SK-N-SH (cell line): ENCODE data around the gene TXNRD1. TPM values are rescaled to one million over a fixed set of nuclear protein-coding genes. Genes with fewer than 3 reads are reported as not detected.

Source experiments
- CTCF ChIA-PET: fragments of 300-600, 350-600 bp; formaldehyde crosslinking; extraction: SDS; loops from one replicate; lab custom pipeline; 2021; lab: Yijun Ruan, JAX
- POLR2A ChIA-PET: fragments of 350-600 bp; sonication (Branson Sonifier 250); formaldehyde crosslinking; extraction: SDS; loops from one replicate; lab custom pipeline; 2020; ENCODE audit warnings: antibody characterized with exemption, inconsistent platforms; lab: Yijun Ruan, JAX
- DNase-seq: peaks from one replicate; pipeline ENCODE4 v3.0.0; 2012
- H2AFZ ChIP-seq: fragments of 200-600 bp; sonication (generic); 2 replicates; pipeline ENCODE4 v1.8.1; 2016; ENCODE audit warnings: antibody characterized with exemption, mild to moderate bottlenecking, low read depth
- H3F3A ChIP-seq: fragments of 200-600 bp; sonication (generic); replicated peaks from 2 replicates; pipeline ENCODE3; 2016; ENCODE audit warnings: antibody characterized with exemption, mild to moderate bottlenecking; ENCODE audit not compliant: insufficient read depth
- H3K27ac ChIP-seq, 2 experiments: fragments of 200-500 bp in 1 of 2; fragments of 200-600 bp in 1 of 2; sonication (Bioruptor generic) in 1 of 2; sonication (generic), shearing (Covaris generic) in 1 of 2; 2 replicates each; pipeline versions ENCODE4 v1.5.1 to v1.6.1; 2014 to 2016; ENCODE audit warnings: low read depth in 2 of 2, inconsistent platforms in 1 of 2, low read length in 1 of 2, mild to moderate bottlenecking in 1 of 2, mixed read lengths in 1 of 2
- H3K27me3 ChIP-seq: fragments of 200-600 bp; sonication (generic), shearing (Covaris generic); 2 replicates; pipeline ENCODE4 v1.6.1; 2016; ENCODE audit warnings: mixed run types; ENCODE audit not compliant: insufficient read depth
- H3K36me3 ChIP-seq, 2 experiments: fragments of 200-500 bp in 1 of 2; fragments of 200-600 bp in 1 of 2; sonication (Bioruptor generic) in 1 of 2; sonication (generic) in 1 of 2; replicated peaks in 1 of 2; 2 replicates each; pipeline versions ENCODE3 to v1.5.1; 2014 to 2016; ENCODE audit warnings: low read length in 1 of 2, mild to moderate bottlenecking in 1 of 2; ENCODE audit not compliant: insufficient read depth in 2 of 2, control insufficient read depth in 1 of 2
- H3K4me1 ChIP-seq, 2 experiments: fragments of 200-500 bp in 1 of 2; fragments of 200-600 bp in 1 of 2; sonication (Bioruptor generic) in 1 of 2; sonication (generic), shearing (Covaris generic) in 1 of 2; 2 replicates each; pipeline versions ENCODE4 v1.5.1 to v1.6.1; 2014 to 2016; ENCODE audit warnings: low read depth in 1 of 2, low read length in 1 of 2, mixed run types in 1 of 2; ENCODE audit not compliant: insufficient read depth in 2 of 2, control insufficient read depth in 1 of 2
- H3K4me2 ChIP-seq: fragments of 200-600 bp; sonication (generic), shearing (Covaris generic); 2 replicates; pipeline ENCODE4 v1.6.1; 2017; ENCODE audit warnings: mixed run types
- H3K4me3 ChIP-seq, 2 experiments: fragments of 200-500 bp in 1 of 2; fragments of 200-600 bp in 1 of 2; sonication (Bioruptor generic) in 1 of 2; sonication (generic), shearing (Covaris generic) in 1 of 2; 2 replicates each; pipeline versions ENCODE4 v1.5.1 to v1.8.1; 2014 to 2016; ENCODE audit warnings: low read depth in 2 of 2, inconsistent platforms in 1 of 2, low read length in 1 of 2, mild to moderate bottlenecking in 1 of 2, mixed read lengths in 1 of 2, moderate library complexity in 1 of 2
- H3K79me2 ChIP-seq: fragments of 200-600 bp; sonication (generic); 2 replicates; pipeline ENCODE4 v1.8.1; 2017; ENCODE audit warnings: mild to moderate bottlenecking; ENCODE audit not compliant: insufficient read depth
- H3K9ac ChIP-seq: fragments of 200-600 bp; sonication (generic); 2 replicates; pipeline ENCODE4 v1.6.1; 2017; ENCODE audit warnings: mixed run types
- H3K9me2 ChIP-seq: fragments of 200-600 bp; sonication (generic); 2 replicates; pipeline ENCODE4 v1.6.1; 2017; ENCODE audit warnings: mixed run types
- H3K9me3 ChIP-seq: fragments of 200-600 bp; sonication (generic); 2 replicates; pipeline ENCODE4 v1.6.1; 2017; ENCODE audit warnings: mixed run types, mild to moderate bottlenecking, moderate library complexity
- H4K20me1 ChIP-seq: fragments of 200-600 bp; sonication (generic); 2 replicates; pipeline ENCODE4 v1.6.1; 2017; ENCODE audit warnings: mild to moderate bottlenecking, mixed run types; ENCODE audit not compliant: insufficient read depth
- ELF1 ChIP-seq: IDR thresholded peaks from 2 replicates; pipeline ENCODE4 v1.4.0; 2012
- EP300 ChIP-seq, 2 experiments: IDR thresholded peaks; 2 replicates each; pipeline versions ENCODE4 v1.4.0 to v1.6.1; 2012; ENCODE audit warnings: borderline replicate concordance in 1 of 2, low read depth in 1 of 2, low read length in 1 of 2
- GATA2 ChIP-seq: sonication (generic); formaldehyde crosslinking; IDR thresholded peaks from 2 replicates; pipeline ENCODE4 v1.5.0; 2020; ENCODE audit warnings: mild to moderate bottlenecking, missing genetic modification reagents
- JUND ChIP-seq: IDR thresholded peaks from 2 replicates; pipeline ENCODE4 v1.4.0; 2012
- MEF2A ChIP-seq: IDR thresholded peaks from 2 replicates; pipeline ENCODE4 v1.4.0; 2012; ENCODE audit warnings: low read depth, borderline replicate concordance
- NRF1 ChIP-seq: IDR thresholded peaks from 2 replicates; pipeline ENCODE4 v1.6.1; 2012; ENCODE audit warnings: low read depth, mild to moderate bottlenecking, low read length
- POLR2AphosphoS5 ChIP-seq: IDR thresholded peaks from 2 replicates; pipeline ENCODE4 v1.6.1; 2012; ENCODE audit warnings: low read depth, low read length
- RCOR1 ChIP-seq: fragments of 150-350 bp; IDR thresholded peaks from 2 replicates; pipeline ENCODE4 v1.6.1; 2017; ENCODE audit warnings: antibody characterized with exemption, low read length
- RFX5 ChIP-seq: IDR thresholded peaks from 2 replicates; pipeline ENCODE4 v1.6.1; 2012; ENCODE audit warnings: mild to moderate bottlenecking, improper control_type of control experiment, low read length
- SMC3 ChIP-seq: IDR thresholded peaks from 2 replicates; pipeline ENCODE4 v1.6.1; 2012; ENCODE audit warnings: low read depth, low read length, improper control_type of control experiment
- USF1 ChIP-seq: IDR thresholded peaks from 2 replicates; pipeline ENCODE4 v1.4.0; 2012; ENCODE audit warnings: low read depth, borderline replicate concordance
- WGBS: methylation state at CpG from one replicate; pipeline ENCODE4 v1.1.6; 2017; ENCODE audit warnings: low lambda C conversion rate; 5-methylcytosine and 5-hydroxymethylcytosine counted together
- polyA plus RNA-seq, 3 experiments: library from polyadenylated mRNA; depleted of rRNA; stranded (reverse); fragments of >200 nt; gene quantifications; 2 replicates each; pipeline ENCODE4 v1.2.3, GENCODE V29; 2012
- TF ChIP-seq, protein P1 (sequence below): fragments of 200-600 bp; sonication (generic); IDR thresholded peaks from 2 replicates; pipeline ENCODE4 v1.6.1; 2017; ENCODE audit warnings: antibody characterized with exemption, mild to moderate bottlenecking, moderate library complexity
- TF ChIP-seq, protein P2 (sequence below): IDR thresholded peaks from 2 replicates; pipeline ENCODE4 v1.4.0; 2012; ENCODE audit warnings: low read depth, borderline replicate concordance
- TF ChIP-seq, protein P3 (sequence below): IDR thresholded peaks from 2 replicates; pipeline ENCODE4 v1.6.1; 2012; ENCODE audit warnings: mild to moderate bottlenecking, low read depth, low read length, moderate library complexity
- TF ChIP-seq, protein P4 (sequence below): IDR thresholded peaks from 2 replicates; pipeline ENCODE4; 2012

The TXNRD1 gene
- polyA plus RNA-seq, 1 of the 3 experiments (the other 2 are of a cell fraction) = 143 TPM

- ChIA-PET POLR2A (no interaction called here), CTCF (interaction anchor here (1.2 to 1.5 kb wide), 2 partner anchors 42 to 714 kb away, joined by 3 to 5 read pairs; no protein-coding TSS in a partner anchor)
- DNase-seq = no peak
- H4K20me1 ChIP-seq = peaks cover 2% of the 10 kb centered on the region
- H3K36me3 ChIP-seq = peaks cover 72 to 84% of the 10 kb centered on the region in 2 experiments
- H3K4me3 ChIP-seq = no peak overlapping the region
- no peaks in the 10 kb centered on the region for H3F3A ChIP-seq
- 93% methylated on average over 3 of the region's 3 CpGs for WGBS
- no peaks in the 10 kb centered on the region for H3K9me3 ChIP-seq
- no peaks in the 10 kb centered on the region for H3K27me3 ChIP-seq
- no peak overlapping the region for H3K4me2 ChIP-seq
- TF ChIP-seq ELF1 = no peak
- TF ChIP-seq, protein P1, sequence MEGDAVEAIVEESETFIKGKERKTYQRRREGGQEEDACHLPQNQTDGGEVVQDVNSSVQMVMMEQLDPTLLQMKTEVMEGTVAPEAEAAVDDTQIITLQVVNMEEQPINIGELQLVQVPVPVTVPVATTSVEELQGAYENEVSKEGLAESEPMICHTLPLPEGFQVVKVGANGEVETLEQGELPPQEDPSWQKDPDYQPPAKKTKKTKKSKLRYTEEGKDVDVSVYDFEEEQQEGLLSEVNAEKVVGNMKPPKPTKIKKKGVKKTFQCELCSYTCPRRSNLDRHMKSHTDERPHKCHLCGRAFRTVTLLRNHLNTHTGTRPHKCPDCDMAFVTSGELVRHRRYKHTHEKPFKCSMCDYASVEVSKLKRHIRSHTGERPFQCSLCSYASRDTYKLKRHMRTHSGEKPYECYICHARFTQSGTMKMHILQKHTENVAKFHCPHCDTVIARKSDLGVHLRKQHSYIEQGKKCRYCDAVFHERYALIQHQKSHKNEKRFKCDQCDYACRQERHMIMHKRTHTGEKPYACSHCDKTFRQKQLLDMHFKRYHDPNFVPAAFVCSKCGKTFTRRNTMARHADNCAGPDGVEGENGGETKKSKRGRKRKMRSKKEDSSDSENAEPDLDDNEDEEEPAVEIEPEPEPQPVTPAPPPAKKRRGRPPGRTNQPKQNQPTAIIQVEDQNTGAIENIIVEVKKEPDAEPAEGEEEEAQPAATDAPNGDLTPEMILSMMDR = peak; percentile 26
- TF ChIP-seq, protein P2, sequence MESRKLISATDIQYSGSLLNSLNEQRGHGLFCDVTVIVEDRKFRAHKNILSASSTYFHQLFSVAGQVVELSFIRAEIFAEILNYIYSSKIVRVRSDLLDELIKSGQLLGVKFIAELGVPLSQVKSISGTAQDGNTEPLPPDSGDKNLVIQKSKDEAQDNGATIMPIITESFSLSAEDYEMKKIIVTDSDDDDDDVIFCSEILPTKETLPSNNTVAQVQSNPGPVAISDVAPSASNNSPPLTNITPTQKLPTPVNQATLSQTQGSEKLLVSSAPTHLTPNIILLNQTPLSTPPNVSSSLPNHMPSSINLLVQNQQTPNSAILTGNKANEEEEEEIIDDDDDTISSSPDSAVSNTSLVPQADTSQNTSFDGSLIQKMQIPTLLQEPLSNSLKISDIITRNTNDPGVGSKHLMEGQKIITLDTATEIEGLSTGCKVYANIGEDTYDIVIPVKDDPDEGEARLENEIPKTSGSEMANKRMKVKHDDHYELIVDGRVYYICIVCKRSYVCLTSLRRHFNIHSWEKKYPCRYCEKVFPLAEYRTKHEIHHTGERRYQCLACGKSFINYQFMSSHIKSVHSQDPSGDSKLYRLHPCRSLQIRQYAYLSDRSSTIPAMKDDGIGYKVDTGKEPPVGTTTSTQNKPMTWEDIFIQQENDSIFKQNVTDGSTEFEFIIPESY = no peak
- H2AFZ ChIP-seq = no peak overlapping the region
- peaks cover 0 to 6% of the 10 kb centered on the region in 2 experiments; a peak in 1 of 4 replicates for H3K4me1 ChIP-seq
- H3K9ac ChIP-seq = no peak overlapping the region
- H3K79me2 ChIP-seq = peaks cover 15% of the 10 kb centered on the region; the same call in 1 of the 2 replicates
- peak overlapping the region in 1 of 2 experiments; percentile 12; a peak in 1 of 4 replicates for H3K27ac ChIP-seq
- H3K9me2 ChIP-seq = no peaks in the 10 kb centered on the region
Observed at GRCh38 chr12:104339663-104340062, 124.1 kb downstream of the TXNRD1 start.

GRCh38 chr12:104340177-104340576 is 124.6 kb downstream of the TXNRD1 start:
- no peaks in the 10 kb centered on the region for H3F3A ChIP-seq
- 92% methylated on average over 1 of the region's 1 CpG for WGBS
- H3K9me2 ChIP-seq = no peaks in the 10 kb centered on the region
- peaks cover 5% of the 10 kb centered on the region for H4K20me1 ChIP-seq
- no peak overlapping the region for H3K9ac ChIP-seq
- H3K79me2 ChIP-seq = peaks cover 17% of the 10 kb centered on the region
- no peak overlapping the region for H3K4me3 ChIP-seq
- no peaks in the 10 kb centered on the region for H3K9me3 ChIP-seq
- DNase-seq = no peak
- H3K27me3 ChIP-seq = no peaks in the 10 kb centered on the region
- ChIA-PET CTCF (interaction anchor here (1.5 kb wide), 1 partner anchor 41 kb away, joined by 5 read pairs; no protein-coding TSS in a partner anchor), POLR2A (no interaction called here)
- H3K4me1 ChIP-seq = peaks cover 0 to 6% of the 10 kb centered on the region in 2 experiments; a peak in 1 of 4 replicates
- H3K27ac ChIP-seq = peak overlapping the region in 1 of 2 experiments; percentile 12; a peak in 1 of 4 replicates
- H3K36me3 ChIP-seq = peaks cover 74 to 81% of the 10 kb centered on the region in 2 experiments
- no peak overlapping the region for H3K4me2 ChIP-seq
- no peak overlapping the region for H2AFZ ChIP-seq
- TF ChIP-seq, protein P3, sequence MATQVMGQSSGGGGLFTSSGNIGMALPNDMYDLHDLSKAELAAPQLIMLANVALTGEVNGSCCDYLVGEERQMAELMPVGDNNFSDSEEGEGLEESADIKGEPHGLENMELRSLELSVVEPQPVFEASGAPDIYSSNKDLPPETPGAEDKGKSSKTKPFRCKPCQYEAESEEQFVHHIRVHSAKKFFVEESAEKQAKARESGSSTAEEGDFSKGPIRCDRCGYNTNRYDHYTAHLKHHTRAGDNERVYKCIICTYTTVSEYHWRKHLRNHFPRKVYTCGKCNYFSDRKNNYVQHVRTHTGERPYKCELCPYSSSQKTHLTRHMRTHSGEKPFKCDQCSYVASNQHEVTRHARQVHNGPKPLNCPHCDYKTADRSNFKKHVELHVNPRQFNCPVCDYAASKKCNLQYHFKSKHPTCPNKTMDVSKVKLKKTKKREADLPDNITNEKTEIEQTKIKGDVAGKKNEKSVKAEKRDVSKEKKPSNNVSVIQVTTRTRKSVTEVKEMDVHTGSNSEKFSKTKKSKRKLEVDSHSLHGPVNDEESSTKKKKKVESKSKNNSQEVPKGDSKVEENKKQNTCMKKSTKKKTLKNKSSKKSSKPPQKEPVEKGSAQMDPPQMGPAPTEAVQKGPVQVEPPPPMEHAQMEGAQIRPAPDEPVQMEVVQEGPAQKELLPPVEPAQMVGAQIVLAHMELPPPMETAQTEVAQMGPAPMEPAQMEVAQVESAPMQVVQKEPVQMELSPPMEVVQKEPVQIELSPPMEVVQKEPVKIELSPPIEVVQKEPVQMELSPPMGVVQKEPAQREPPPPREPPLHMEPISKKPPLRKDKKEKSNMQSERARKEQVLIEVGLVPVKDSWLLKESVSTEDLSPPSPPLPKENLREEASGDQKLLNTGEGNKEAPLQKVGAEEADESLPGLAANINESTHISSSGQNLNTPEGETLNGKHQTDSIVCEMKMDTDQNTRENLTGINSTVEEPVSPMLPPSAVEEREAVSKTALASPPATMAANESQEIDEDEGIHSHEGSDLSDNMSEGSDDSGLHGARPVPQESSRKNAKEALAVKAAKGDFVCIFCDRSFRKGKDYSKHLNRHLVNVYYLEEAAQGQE = no peak
- TF ChIP-seq JUND (no peak), MEF2A (no peak), SMC3 (no peak), GATA2 (no peak), USF1 (no peak), NRF1 (no peak), EP300 (IDR thresholded peaks at IDR 0.05; ENCODE audit: borderline replicate concordance in 1 of 2, low read depth in 1 of 2, low read length in 1 of 2) (no peak), RCOR1 (no peak), RFX5 (no peak), POLR2AphosphoS5 (no peak)
- TF ChIP-seq, protein P4, sequence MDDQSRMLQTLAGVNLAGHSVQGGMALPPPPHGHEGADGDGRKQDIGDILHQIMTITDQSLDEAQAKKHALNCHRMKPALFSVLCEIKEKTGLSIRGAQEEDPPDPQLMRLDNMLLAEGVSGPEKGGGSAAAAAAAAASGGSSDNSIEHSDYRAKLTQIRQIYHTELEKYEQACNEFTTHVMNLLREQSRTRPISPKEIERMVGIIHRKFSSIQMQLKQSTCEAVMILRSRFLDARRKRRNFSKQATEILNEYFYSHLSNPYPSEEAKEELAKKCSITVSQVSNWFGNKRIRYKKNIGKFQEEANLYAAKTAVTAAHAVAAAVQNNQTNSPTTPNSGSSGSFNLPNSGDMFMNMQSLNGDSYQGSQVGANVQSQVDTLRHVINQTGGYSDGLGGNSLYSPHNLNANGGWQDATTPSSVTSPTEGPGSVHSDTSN = no peak
- TF ChIP-seq, protein P2 = no peak
